ENCODE data around the gene AKT2.

AKT2 gene

GRCh38 chr19:40282920-40283319 is 2.2 kb downstream of the AKT2 start:
- TF ChIP-seq EZH2phosphoT487 (conservative IDR thresholded peaks at IDR 0.05; ENCODE audit: low read length) (no peak), CTCF (IDR thresholded peaks at IDR 0.05; ENCODE audit: insufficient read depth, low read length, poor library complexity, severe bottlenecking) (no peak)
- Histone ChIP-seq H3K79me2 (ENCODE audit: insufficient read depth, low read length) (peaks cover 67% of the 10 kb centered on the region), H3K27me3 (ENCODE audit: low read length) (no peaks in the 10 kb centered on the region), H3K9me3 (ENCODE audit: insufficient read depth, low read length) (no peaks in the 10 kb centered on the region), H3K27ac (ENCODE audit: low read depth, low read length) (no peak overlapping the region), H3K9ac (ENCODE audit: low read length) (no peak overlapping the region), H3K9me2 (replicated peaks; ENCODE audit: insufficient read depth, low read length) (no peaks in the 10 kb centered on the region), H4K20me1 (ENCODE audit: low read depth, low read length) (no peaks in the 10 kb centered on the region; the same call in 1 of the 2 replicates), H3F3A (ENCODE audit: insufficient read depth) (peaks cover 14% of the 10 kb centered on the region; the same call in 1 of the 2 replicates), H2AFZ (ENCODE audit: low read depth, low read length, severe bottlenecking) (no peak overlapping the region), H3K4me3 (ENCODE audit: insufficient read depth, low read length, poor library complexity, severe bottlenecking) (no peak overlapping the region), H3K4me2 (ENCODE audit: low read depth, low read length, poor library complexity, severe bottlenecking) (no peak overlapping the region), H3K36me3 (ENCODE audit: low read length) (no peaks in the 10 kb centered on the region)

GRCh38 chr19:40282209-40282580 is 3.0 kb downstream of the AKT2 start:
- Histone ChIP-seq H3K27ac (ENCODE audit: low read depth, low read length) (no peak overlapping the region), H3K36me3 (ENCODE audit: low read length) (no peaks in the 10 kb centered on the region), H3K4me2 (ENCODE audit: low read depth, low read length, poor library complexity, severe bottlenecking) (no peak overlapping the region), H3K9me2 (replicated peaks; ENCODE audit: insufficient read depth, low read length) (no peaks in the 10 kb centered on the region), H3K27me3 (ENCODE audit: low read length) (no peaks in the 10 kb centered on the region), H3F3A (ENCODE audit: insufficient read depth) (peaks cover 14% of the 10 kb centered on the region; the same call in 1 of the 2 replicates), H3K9me3 (ENCODE audit: insufficient read depth, low read length) (no peaks in the 10 kb centered on the region), H4K20me1 (ENCODE audit: low read depth, low read length) (no peaks in the 10 kb centered on the region; the same call in 1 of the 2 replicates), H2AFZ (ENCODE audit: low read depth, low read length, severe bottlenecking) (no peak overlapping the region), H3K9ac (ENCODE audit: low read length) (no peak overlapping the region), H3K4me3 (ENCODE audit: insufficient read depth, low read length, poor library complexity, severe bottlenecking) (no peak overlapping the region), H3K79me2 (ENCODE audit: insufficient read depth, low read length) (peaks cover 75% of the 10 kb centered on the region)
- TF ChIP-seq EZH2phosphoT487 (conservative IDR thresholded peaks at IDR 0.05; ENCODE audit: low read length) (no peak), CTCF (IDR thresholded peaks at IDR 0.05; ENCODE audit: insufficient read depth, low read length, poor library complexity, severe bottlenecking) (no peak)

GRCh38 chr19:40281381-40282208 is 3.5 kb downstream of the AKT2 start:
- Histone ChIP-seq H2AFZ (ENCODE audit: low read depth, low read length, severe bottlenecking) (no peak overlapping the region), H3K9me2 (replicated peaks; ENCODE audit: insufficient read depth, low read length) (no peaks in the 10 kb centered on the region), H3F3A (ENCODE audit: insufficient read depth) (peaks cover 10% of the 10 kb centered on the region; the same call in 1 of the 2 replicates), H3K27me3 (ENCODE audit: low read length) (no peaks in the 10 kb centered on the region), H3K27ac (ENCODE audit: low read depth, low read length) (no peak overlapping the region), H4K20me1 (ENCODE audit: low read depth, low read length) (no peaks in the 10 kb centered on the region; the same call in 1 of the 2 replicates), H3K79me2 (ENCODE audit: insufficient read depth, low read length) (peaks cover 79% of the 10 kb centered on the region), H3K9me3 (ENCODE audit: insufficient read depth, low read length) (no peaks in the 10 kb centered on the region), H3K4me3 (ENCODE audit: insufficient read depth, low read length, poor library complexity, severe bottlenecking) (no peak overlapping the region), H3K9ac (ENCODE audit: low read length) (no peak overlapping the region), H3K4me2 (ENCODE audit: low read depth, low read length, poor library complexity, severe bottlenecking) (no peak overlapping the region), H3K36me3 (ENCODE audit: low read length) (no peaks in the 10 kb centered on the region)
- no peak for TF ChIP-seq CTCF (IDR thresholded peaks at IDR 0.05; ENCODE audit: insufficient read depth, low read length, poor library complexity, severe bottlenecking)

All from SU-DHL-6 (cell line).